GM23338 (cell line): ENCODE results near the gene RRH. TPM values are rescaled to one million over a fixed set of nuclear protein-coding genes. Genes with fewer than 3 reads are reported as not detected.

ENCODE experiments used
- ATAC-seq: fragments of 200-7000 bp; cut with Tn5 transposase; 3 replicates; pipeline ENCODE4 v1.9.1; 2020
- DNase-seq: peaks from one replicate; pipeline ENCODE4 v3.0.0-alpha.2; 2015; ENCODE audit warnings: low spot score
- H2AFZ ChIP-seq: fragments of 200-600 bp; sonication (generic); 2 replicates; pipeline ENCODE4 v1.8.0; 2016; ENCODE audit warnings: antibody characterized with exemption, mild to moderate bottlenecking, moderate library complexity
- H3F3A ChIP-seq: fragments of 200-600 bp; sonication (generic); replicated peaks from 2 replicates; pipeline ENCODE4 v1.8.0; 2017; ENCODE audit warnings: antibody characterized with exemption, mixed run types, low read depth
- H3K27ac ChIP-seq: fragments of 200-600 bp; sonication (generic); 2 replicates; pipeline ENCODE4 v1.6.1; 2016; ENCODE audit warnings: low read depth
- H3K27me3 ChIP-seq: fragments of 200-600 bp; sonication (generic); 2 replicates; pipeline ENCODE4 v1.8.0; 2016; ENCODE audit warnings: mild to moderate bottlenecking, mixed run types, moderate library complexity; ENCODE audit not compliant: insufficient read depth
- H3K36me3 ChIP-seq: fragments of 200-600 bp; sonication (generic); 2 replicates; pipeline ENCODE4 v1.8.0; 2016; ENCODE audit warnings: mild to moderate bottlenecking; ENCODE audit not compliant: insufficient read depth
- H3K4me1 ChIP-seq: fragments of 200-600 bp; sonication (generic); 2 replicates; pipeline ENCODE4 v1.8.0; 2016; ENCODE audit warnings: mild to moderate bottlenecking, moderate library complexity; ENCODE audit not compliant: insufficient read depth
- H3K4me2 ChIP-seq: fragments of 200-600 bp; sonication (generic); 2 replicates; pipeline ENCODE4 v1.7.1; 2017; ENCODE audit warnings: mixed run types
- H3K4me3 ChIP-seq: fragments of 200-600 bp; sonication (generic); 2 replicates; pipeline ENCODE4 v1.6.1; 2016; ENCODE audit warnings: mixed run types
- H3K79me2 ChIP-seq: fragments of 200-600 bp; sonication (generic); replicated peaks from 2 replicates; pipeline ENCODE4 v1.8.0; 2017; ENCODE audit warnings: mild to moderate bottlenecking; ENCODE audit not compliant: insufficient read depth
- H3K9me2 ChIP-seq: fragments of 200-600 bp; sonication (generic); 2 replicates; pipeline ENCODE4 v1.8.0; 2017; ENCODE audit not compliant: insufficient read depth
- H4K20me1 ChIP-seq: fragments of 200-600 bp; sonication (generic); replicated peaks from 2 replicates; pipeline ENCODE4 v1.8.0; 2017; ENCODE audit warnings: mild to moderate bottlenecking; ENCODE audit not compliant: insufficient read depth
- H3K27ac Mint-ChIP-seq: 2 replicates; pipeline ENCODE4 v1.8.0; 2020; ENCODE audit warnings: inconsistent platforms, mild to moderate bottlenecking, moderate library complexity, mixed read lengths
- H3K27me3 Mint-ChIP-seq: 3 replicates; pipeline ENCODE4 v1.8.0; 2022; ENCODE audit warnings: low read depth, mild to moderate bottlenecking, moderate library complexity, mixed read lengths, inconsistent platforms; ENCODE audit not compliant: insufficient read depth, poor library complexity
- H3K36me3 Mint-ChIP-seq: 3 replicates; pipeline ENCODE4 v1.8.0; 2021; ENCODE audit warnings: low read depth, mild to moderate bottlenecking, inconsistent platforms, moderate library complexity, mixed read lengths
- H3K4me1 Mint-ChIP-seq: 3 replicates; pipeline ENCODE4 v1.8.0; 2020; ENCODE audit warnings: mild to moderate bottlenecking, inconsistent platforms, mixed read lengths
- H3K4me3 Mint-ChIP-seq: 3 replicates; pipeline ENCODE4 v1.8.0; 2021; ENCODE audit warnings: moderate library complexity, mild to moderate bottlenecking, inconsistent platforms, mixed read lengths
- H3K9me3 Mint-ChIP-seq: 3 replicates; pipeline ENCODE4 v1.8.0; 2020; ENCODE audit warnings: moderate library complexity, mild to moderate bottlenecking, inconsistent platforms, mixed read lengths
- CREB1 ChIP-seq: fragments of 250-450 bp; sonication (Bioruptor Pico); IDR thresholded peaks from 2 replicates; pipeline ENCODE4 v1.5.0; 2020; ENCODE audit warnings: low read depth, mild to moderate bottlenecking, moderate library complexity
- EZH2 ChIP-seq: fragments of 200-600 bp; sonication (generic); IDR thresholded peaks from one replicate; pipeline ENCODE4 v1.8.0; 2017; ENCODE audit warnings: antibody characterized with exemption, mild to moderate bottlenecking, low read depth; ENCODE audit not compliant: unreplicated experiment
- EZH2phosphoT487 ChIP-seq: fragments of 200-600 bp; sonication (generic); IDR thresholded peaks from one replicate; pipeline ENCODE4 v1.8.1; 2018; ENCODE audit warnings: antibody characterized with exemption; ENCODE audit not compliant: unreplicated experiment
- JUNB ChIP-seq: IDR thresholded peaks from one replicate; pipeline ENCODE4 v1.6.1; 2016; ENCODE audit warnings: antibody characterized with exemption; ENCODE audit not compliant: unreplicated experiment
- NANOG ChIP-seq: IDR thresholded peaks from 2 replicates; pipeline ENCODE4 v1.6.1; 2016; ENCODE audit warnings: antibody characterized with exemption, borderline replicate concordance
- STAT1 ChIP-seq: IDR thresholded peaks from one replicate; pipeline ENCODE4 v1.6.1; 2016; ENCODE audit warnings: antibody characterized with exemption; ENCODE audit not compliant: unreplicated experiment
- ZNF114 ChIP-seq: fragments of 250-450 bp; sonication (Bioruptor Pico); IDR thresholded peaks from 2 replicates; pipeline ENCODE4 v1.5.0; 2020; ENCODE audit warnings: mild to moderate bottlenecking, moderate library complexity
- ZNF331 ChIP-seq: fragments of 250-450 bp; sonication (Bioruptor Pico); IDR thresholded peaks from 2 replicates; pipeline ENCODE4 v1.5.0; 2020; ENCODE audit warnings: low read depth, mild to moderate bottlenecking, moderate library complexity
- polyA plus RNA-seq: library from polyadenylated mRNA; unstranded; fragments of >200 nt; fragmentation: Nextera tagmentation; extraction: Ambion mirVana; gene quantifications from 2 replicates; pipeline ENCODE4 v1.2.1, GENCODE V29; 2016
- total RNA-seq: library from RNA; depleted of rRNA; stranded (reverse); fragments of >200 nt; shearing (Covaris generic); gene quantifications from 2 replicates; pipeline ENCODE4 v1.2.3, GENCODE V29; 2014
- TF ChIP-seq, protein P1 (sequence below), 2 experiments: fragments of 200-600 bp in 1 of 2; sonication (generic) in 1 of 2; conservative IDR thresholded peaks; 2 replicates each; pipeline versions ENCODE4 v1.5.1 to v1.6.1; 2016 to 2017; ENCODE audit warnings: antibody characterized with exemption in 2 of 2, low read depth in 2 of 2, mild to moderate bottlenecking in 2 of 2, moderate library complexity in 1 of 2
- TF ChIP-seq, protein P2 (sequence below): IDR thresholded peaks from 2 replicates; pipeline ENCODE4 v1.6.1; 2016; ENCODE audit warnings: antibody characterized with exemption
- TF ChIP-seq, protein P3 (sequence below): IDR thresholded peaks from one replicate; pipeline ENCODE4 v1.6.1; 2018; ENCODE audit warnings: antibody characterized with exemption; ENCODE audit not compliant: unreplicated experiment

RRH gene
- total and polyA plus RNA-seq, 2 experiments from 2014 or later = not detected

DNA sequence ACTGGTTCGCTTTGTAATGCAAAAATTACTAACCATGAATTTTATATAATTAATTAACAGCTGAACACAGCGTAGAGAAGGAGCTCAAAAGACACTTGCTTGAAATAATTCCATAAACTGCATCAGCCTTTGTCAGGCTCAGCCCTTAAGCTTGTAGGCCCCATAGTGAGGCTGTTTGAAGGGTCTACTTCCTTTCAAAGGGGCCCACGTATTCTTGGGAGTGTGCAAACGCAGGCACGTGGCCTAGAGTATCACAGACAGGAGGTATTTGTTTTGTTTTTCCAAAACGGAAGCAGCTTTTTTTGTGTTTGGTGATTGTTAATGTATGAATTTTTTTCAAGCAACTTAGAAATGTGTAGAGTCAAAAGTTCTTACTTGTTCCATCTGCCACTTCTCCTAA lies 59.3 kb downstream of the RRH start:
- TF ChIP-seq CREB1 = no peak
- no peak for TF ChIP-seq EZH2phosphoT487
- TF ChIP-seq ZNF331 (CRISPR knock-in tag) = no peak
- TF ChIP-seq EZH2 = no peak
- TF ChIP-seq NANOG = no peak
- TF ChIP-seq, protein P1, sequence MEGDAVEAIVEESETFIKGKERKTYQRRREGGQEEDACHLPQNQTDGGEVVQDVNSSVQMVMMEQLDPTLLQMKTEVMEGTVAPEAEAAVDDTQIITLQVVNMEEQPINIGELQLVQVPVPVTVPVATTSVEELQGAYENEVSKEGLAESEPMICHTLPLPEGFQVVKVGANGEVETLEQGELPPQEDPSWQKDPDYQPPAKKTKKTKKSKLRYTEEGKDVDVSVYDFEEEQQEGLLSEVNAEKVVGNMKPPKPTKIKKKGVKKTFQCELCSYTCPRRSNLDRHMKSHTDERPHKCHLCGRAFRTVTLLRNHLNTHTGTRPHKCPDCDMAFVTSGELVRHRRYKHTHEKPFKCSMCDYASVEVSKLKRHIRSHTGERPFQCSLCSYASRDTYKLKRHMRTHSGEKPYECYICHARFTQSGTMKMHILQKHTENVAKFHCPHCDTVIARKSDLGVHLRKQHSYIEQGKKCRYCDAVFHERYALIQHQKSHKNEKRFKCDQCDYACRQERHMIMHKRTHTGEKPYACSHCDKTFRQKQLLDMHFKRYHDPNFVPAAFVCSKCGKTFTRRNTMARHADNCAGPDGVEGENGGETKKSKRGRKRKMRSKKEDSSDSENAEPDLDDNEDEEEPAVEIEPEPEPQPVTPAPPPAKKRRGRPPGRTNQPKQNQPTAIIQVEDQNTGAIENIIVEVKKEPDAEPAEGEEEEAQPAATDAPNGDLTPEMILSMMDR (conservative IDR thresholded peaks at IDR 0.05; ENCODE audit: low read depth in 2 of 2) = no peak
- TF ChIP-seq, protein P2, sequence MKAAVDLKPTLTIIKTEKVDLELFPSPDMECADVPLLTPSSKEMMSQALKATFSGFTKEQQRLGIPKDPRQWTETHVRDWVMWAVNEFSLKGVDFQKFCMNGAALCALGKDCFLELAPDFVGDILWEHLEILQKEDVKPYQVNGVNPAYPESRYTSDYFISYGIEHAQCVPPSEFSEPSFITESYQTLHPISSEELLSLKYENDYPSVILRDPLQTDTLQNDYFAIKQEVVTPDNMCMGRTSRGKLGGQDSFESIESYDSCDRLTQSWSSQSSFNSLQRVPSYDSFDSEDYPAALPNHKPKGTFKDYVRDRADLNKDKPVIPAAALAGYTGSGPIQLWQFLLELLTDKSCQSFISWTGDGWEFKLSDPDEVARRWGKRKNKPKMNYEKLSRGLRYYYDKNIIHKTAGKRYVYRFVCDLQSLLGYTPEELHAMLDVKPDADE = no peak
- no peak for TF ChIP-seq ZNF114 (CRISPR knock-in tag)
- TF ChIP-seq, protein P3, sequence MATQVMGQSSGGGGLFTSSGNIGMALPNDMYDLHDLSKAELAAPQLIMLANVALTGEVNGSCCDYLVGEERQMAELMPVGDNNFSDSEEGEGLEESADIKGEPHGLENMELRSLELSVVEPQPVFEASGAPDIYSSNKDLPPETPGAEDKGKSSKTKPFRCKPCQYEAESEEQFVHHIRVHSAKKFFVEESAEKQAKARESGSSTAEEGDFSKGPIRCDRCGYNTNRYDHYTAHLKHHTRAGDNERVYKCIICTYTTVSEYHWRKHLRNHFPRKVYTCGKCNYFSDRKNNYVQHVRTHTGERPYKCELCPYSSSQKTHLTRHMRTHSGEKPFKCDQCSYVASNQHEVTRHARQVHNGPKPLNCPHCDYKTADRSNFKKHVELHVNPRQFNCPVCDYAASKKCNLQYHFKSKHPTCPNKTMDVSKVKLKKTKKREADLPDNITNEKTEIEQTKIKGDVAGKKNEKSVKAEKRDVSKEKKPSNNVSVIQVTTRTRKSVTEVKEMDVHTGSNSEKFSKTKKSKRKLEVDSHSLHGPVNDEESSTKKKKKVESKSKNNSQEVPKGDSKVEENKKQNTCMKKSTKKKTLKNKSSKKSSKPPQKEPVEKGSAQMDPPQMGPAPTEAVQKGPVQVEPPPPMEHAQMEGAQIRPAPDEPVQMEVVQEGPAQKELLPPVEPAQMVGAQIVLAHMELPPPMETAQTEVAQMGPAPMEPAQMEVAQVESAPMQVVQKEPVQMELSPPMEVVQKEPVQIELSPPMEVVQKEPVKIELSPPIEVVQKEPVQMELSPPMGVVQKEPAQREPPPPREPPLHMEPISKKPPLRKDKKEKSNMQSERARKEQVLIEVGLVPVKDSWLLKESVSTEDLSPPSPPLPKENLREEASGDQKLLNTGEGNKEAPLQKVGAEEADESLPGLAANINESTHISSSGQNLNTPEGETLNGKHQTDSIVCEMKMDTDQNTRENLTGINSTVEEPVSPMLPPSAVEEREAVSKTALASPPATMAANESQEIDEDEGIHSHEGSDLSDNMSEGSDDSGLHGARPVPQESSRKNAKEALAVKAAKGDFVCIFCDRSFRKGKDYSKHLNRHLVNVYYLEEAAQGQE = no peak
- no peaks in the 10 kb centered on the region for H3F3A ChIP-seq
- H3K27ac ChIP-seq = no peak overlapping the region
- Mint-ChIP-seq H3K27me3 (no peaks in the 10 kb centered on the region), H3K27ac (no peak overlapping the region), H3K9me3 (no peaks in the 10 kb centered on the region; the same call in 2 of the 3 replicates), H3K4me1 (no peaks in the 10 kb centered on the region), H3K36me3 (no peaks in the 10 kb centered on the region), H3K4me3 (no peak overlapping the region)
- H3K79me2 ChIP-seq = no peaks in the 10 kb centered on the region
- H3K4me2 ChIP-seq = no peak overlapping the region
- H2AFZ ChIP-seq = no peak overlapping the region
- ATAC-seq (no peak), DNase-seq (no peak)
- no peaks in the 10 kb centered on the region for H3K36me3 ChIP-seq
- no peaks in the 10 kb centered on the region for H3K9me2 ChIP-seq
- no peaks in the 10 kb centered on the region for H3K4me1 ChIP-seq
- H3K4me3 ChIP-seq = no peak overlapping the region
- H3K27me3 ChIP-seq = no peaks in the 10 kb centered on the region
- no peaks in the 10 kb centered on the region for H4K20me1 ChIP-seq

DNA sequence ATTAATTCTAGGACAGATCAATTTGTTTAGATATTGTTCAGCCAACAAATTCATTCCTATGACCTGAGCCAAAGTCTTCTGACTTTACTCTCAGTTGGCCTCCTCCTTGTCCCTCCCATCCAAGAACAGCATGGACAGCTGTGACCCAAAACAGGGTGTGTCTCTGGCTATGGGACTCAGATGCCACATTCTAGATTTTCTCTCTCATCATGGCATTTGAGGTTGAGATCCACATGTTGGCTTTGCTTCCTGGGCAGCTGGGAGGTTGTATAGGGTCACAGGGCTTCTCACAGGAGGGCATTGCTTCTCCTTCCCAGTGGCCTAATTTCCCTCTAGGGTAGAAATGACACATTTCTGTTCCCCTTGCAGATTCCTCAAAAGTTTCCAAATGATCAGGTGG lies 62.3 kb downstream of the RRH start:
- H3K4me3 ChIP-seq = no peak overlapping the region
- Mint-ChIP-seq H3K27ac (no peak overlapping the region), H3K27me3 (no peaks in the 10 kb centered on the region), H3K9me3 (no peaks in the 10 kb centered on the region; the same call in 2 of the 3 replicates), H3K36me3 (no peaks in the 10 kb centered on the region), H3K4me3 (no peak overlapping the region), H3K4me1 (no peaks in the 10 kb centered on the region)
- H3K79me2 ChIP-seq = no peaks in the 10 kb centered on the region
- DNase-seq (no peak), ATAC-seq (no peak)
- no peak overlapping the region for H3K4me2 ChIP-seq
- no peaks in the 10 kb centered on the region for H3K36me3 ChIP-seq
- H2AFZ ChIP-seq = no peak overlapping the region
- no peaks in the 10 kb centered on the region for H3K27me3 ChIP-seq
- H3K4me1 ChIP-seq = no peaks in the 10 kb centered on the region
- H4K20me1 ChIP-seq = no peaks in the 10 kb centered on the region
- H3K27ac ChIP-seq = no peak overlapping the region
- H3F3A ChIP-seq = no peaks in the 10 kb centered on the region
- no peaks in the 10 kb centered on the region for H3K9me2 ChIP-seq
- no peak for TF ChIP-seq ZNF331 (CRISPR knock-in tag)
- TF ChIP-seq NANOG = no peak
- TF ChIP-seq, protein P1 (conservative IDR thresholded peaks at IDR 0.05; ENCODE audit: low read depth in 2 of 2) = no peak
- TF ChIP-seq, protein P3 = no peak
- TF ChIP-seq JUNB = no peak
- TF ChIP-seq STAT1 = no peak
